ENCODE data around the gene ZCWPW2.

The ZCWPW2 gene

GRCh38 chr3:28376424-28376823, 27.9 kb downstream of the ZCWPW2 start:
- peak; percentile 59 to 89 (median 84) for DNase-seq

- no peak for DNase-seq
These were observed 37.5 kb downstream of the ZCWPW2 start for GRCh38 chr3:28386049-28386448.

GRCh38 chr3:28388978-28389377, 40.5 kb downstream of the ZCWPW2 start:
- DNase-seq, result no peak

- DNase-seq, result no peak
These were observed 50.7 kb downstream of the ZCWPW2 start for GRCh38 chr3:28399206-28399605.

GRCh38 chr3:28406241-28406640, 57.7 kb downstream of the ZCWPW2 start:
- DNase-seq, result no peak

- no peak for DNase-seq
These were observed 100.9 kb downstream of the ZCWPW2 start for GRCh38 chr3:28449398-28449797.

GRCh38 chr3:28462866-28463265, 114.3 kb downstream of the ZCWPW2 start:
- no peak for DNase-seq

GRCh38 chr3:28467414-28467813, 118.9 kb downstream of the ZCWPW2 start:
- DNase-seq, result no peak

GRCh38 chr3:28476194-28476593, 127.7 kb downstream of the ZCWPW2 start:
- peak; percentile 18 to 35 (median 32) for DNase-seq

- no peak for DNase-seq
These were observed 128.2 kb downstream of the ZCWPW2 start for GRCh38 chr3:28476764-28477163.

GRCh38 chr3:28485164-28485563, 136.6 kb downstream of the ZCWPW2 start:
- DNase-seq, result no peak

GRCh38 chr3:28495301-28495700, 146.8 kb downstream of the ZCWPW2 start:
- no peak for DNase-seq

- no peak for DNase-seq
These were observed 153.9 kb downstream of the ZCWPW2 start for GRCh38 chr3:28502397-28502937.

- DNase-seq, result no peak
These were observed 156.5 kb downstream of the ZCWPW2 start for GRCh38 chr3:28504976-28505375.

- no peak for DNase-seq
These were observed 173.1 kb downstream of the ZCWPW2 start for GRCh38 chr3:28521663-28522062.

GRCh38 chr3:28542351-28542750, 193.8 kb downstream of the ZCWPW2 start:
- no peak for DNase-seq

GRCh38 chr3:28544236-28544635, 195.7 kb downstream of the ZCWPW2 start:
- no peak for DNase-seq

GRCh38 chr3:28544831-28545230, 196.3 kb downstream of the ZCWPW2 start:
- DNase-seq, result no peak

GRCh38 chr3:28547677-28548076, 199.2 kb downstream of the ZCWPW2 start:
- no peak for DNase-seq

GRCh38 chr3:28553175-28553574, 204.7 kb downstream of the ZCWPW2 start:
- no peak for DNase-seq

GRCh38 chr3:28556195-28556594, 207.7 kb downstream of the ZCWPW2 start:
- no peak for DNase-seq

GRCh38 chr3:28564211-28564610, 215.7 kb downstream of the ZCWPW2 start:
- no peak for DNase-seq

- no peak for DNase-seq
These were observed 220.8 kb downstream of the ZCWPW2 start for GRCh38 chr3:28569357-28569756.

- no peak for DNase-seq
These were observed 225.5 kb downstream of the ZCWPW2 start for GRCh38 chr3:28574036-28574435.

- no peak for DNase-seq
These were observed 226.7 kb downstream of the ZCWPW2 start for GRCh38 chr3:28575100-28575745.

Measured in suppressor macrophage treated with lipopolysaccharide for 1 hour (primary cell).